Hepatocyte (in vitro differentiated cells): ENCODE data around the gene GET3.

Experiments
- EZH2 ChIP-seq: fragments of 200-600 bp; sonication (generic); IDR thresholded peaks from 2 replicates; pipeline ENCODE4 v1.6.1; 2016; ENCODE audit warnings: antibody characterized with exemption, mild to moderate bottlenecking, borderline replicate concordance
- EZH2phosphoT487 ChIP-seq: fragments of 200-600 bp; sonication (generic); IDR thresholded peaks from one replicate; pipeline ENCODE4 v1.6.1; 2018; ENCODE audit warnings: antibody characterized with exemption, mild to moderate bottlenecking, low read depth, moderate library complexity; ENCODE audit not compliant: unreplicated experiment, severe bottlenecking
- TF ChIP-seq, protein P1 (sequence below): fragments of 200-600 bp; sonication (generic); IDR thresholded peaks from 2 replicates; pipeline ENCODE4 v1.5.1; 2016; ENCODE audit warnings: antibody characterized with exemption, mild to moderate bottlenecking; ENCODE audit not compliant: poor library complexity

DNA sequence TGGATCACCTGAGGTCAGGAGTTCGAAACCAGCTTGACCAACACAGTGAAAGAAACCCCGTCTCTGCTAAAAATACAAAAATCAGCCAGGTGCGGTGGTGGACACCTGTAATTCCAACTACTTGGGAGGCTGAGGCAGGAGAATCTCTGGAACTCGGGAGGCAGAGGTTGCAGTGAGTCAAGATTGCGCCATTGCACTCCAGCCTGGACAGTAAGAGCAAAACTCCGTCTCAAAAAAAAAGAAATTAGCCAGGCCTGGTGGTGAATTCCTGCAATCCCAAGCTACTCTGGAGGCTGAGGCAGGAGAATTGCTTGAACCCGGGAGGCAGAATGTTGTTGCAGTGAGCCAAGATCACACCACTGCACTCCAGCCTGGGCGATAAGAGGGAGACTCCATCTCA, 28.7 kb upstream of the GET3 start:
- TF ChIP-seq, protein P1, sequence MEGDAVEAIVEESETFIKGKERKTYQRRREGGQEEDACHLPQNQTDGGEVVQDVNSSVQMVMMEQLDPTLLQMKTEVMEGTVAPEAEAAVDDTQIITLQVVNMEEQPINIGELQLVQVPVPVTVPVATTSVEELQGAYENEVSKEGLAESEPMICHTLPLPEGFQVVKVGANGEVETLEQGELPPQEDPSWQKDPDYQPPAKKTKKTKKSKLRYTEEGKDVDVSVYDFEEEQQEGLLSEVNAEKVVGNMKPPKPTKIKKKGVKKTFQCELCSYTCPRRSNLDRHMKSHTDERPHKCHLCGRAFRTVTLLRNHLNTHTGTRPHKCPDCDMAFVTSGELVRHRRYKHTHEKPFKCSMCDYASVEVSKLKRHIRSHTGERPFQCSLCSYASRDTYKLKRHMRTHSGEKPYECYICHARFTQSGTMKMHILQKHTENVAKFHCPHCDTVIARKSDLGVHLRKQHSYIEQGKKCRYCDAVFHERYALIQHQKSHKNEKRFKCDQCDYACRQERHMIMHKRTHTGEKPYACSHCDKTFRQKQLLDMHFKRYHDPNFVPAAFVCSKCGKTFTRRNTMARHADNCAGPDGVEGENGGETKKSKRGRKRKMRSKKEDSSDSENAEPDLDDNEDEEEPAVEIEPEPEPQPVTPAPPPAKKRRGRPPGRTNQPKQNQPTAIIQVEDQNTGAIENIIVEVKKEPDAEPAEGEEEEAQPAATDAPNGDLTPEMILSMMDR: no peak
- no peak for TF ChIP-seq EZH2
- TF ChIP-seq EZH2phosphoT487: no peak
